ENCODE data around the gene PRDM10.

GRCh38 chr11:129998107-129998506 is 4.5 kb downstream of the PRDM10 start:
- no peak for TF ChIP-seq POLR2A (IDR thresholded peaks at IDR 0.05)
- no peak for TF ChIP-seq CTCF (IDR thresholded peaks at IDR 0.05)
- TF ChIP-seq EP300 (IDR thresholded peaks at IDR 0.05) = no peak
